GM18868 (cell line): Measurements from ENCODE around the gene PLCG1.
A peak's percentile ranks its signal among the peaks of the same experiment; 100 is the strongest.
"Not testable (repeated sequence)": the region's sequence is repeated elsewhere in the genome, so short reads cannot be mapped to it uniquely, and the experiment has no call there.

Experiments
- ATAC-seq: cut with Tn5 transposase; IDR thresholded peaks from one replicate; pipeline ENCODE4 v1.9.1; 2021; ENCODE audit warnings: mild to moderate bottlenecking, moderate library complexity; ENCODE audit not compliant: unreplicated experiment

Gene PLCG1

DNA sequence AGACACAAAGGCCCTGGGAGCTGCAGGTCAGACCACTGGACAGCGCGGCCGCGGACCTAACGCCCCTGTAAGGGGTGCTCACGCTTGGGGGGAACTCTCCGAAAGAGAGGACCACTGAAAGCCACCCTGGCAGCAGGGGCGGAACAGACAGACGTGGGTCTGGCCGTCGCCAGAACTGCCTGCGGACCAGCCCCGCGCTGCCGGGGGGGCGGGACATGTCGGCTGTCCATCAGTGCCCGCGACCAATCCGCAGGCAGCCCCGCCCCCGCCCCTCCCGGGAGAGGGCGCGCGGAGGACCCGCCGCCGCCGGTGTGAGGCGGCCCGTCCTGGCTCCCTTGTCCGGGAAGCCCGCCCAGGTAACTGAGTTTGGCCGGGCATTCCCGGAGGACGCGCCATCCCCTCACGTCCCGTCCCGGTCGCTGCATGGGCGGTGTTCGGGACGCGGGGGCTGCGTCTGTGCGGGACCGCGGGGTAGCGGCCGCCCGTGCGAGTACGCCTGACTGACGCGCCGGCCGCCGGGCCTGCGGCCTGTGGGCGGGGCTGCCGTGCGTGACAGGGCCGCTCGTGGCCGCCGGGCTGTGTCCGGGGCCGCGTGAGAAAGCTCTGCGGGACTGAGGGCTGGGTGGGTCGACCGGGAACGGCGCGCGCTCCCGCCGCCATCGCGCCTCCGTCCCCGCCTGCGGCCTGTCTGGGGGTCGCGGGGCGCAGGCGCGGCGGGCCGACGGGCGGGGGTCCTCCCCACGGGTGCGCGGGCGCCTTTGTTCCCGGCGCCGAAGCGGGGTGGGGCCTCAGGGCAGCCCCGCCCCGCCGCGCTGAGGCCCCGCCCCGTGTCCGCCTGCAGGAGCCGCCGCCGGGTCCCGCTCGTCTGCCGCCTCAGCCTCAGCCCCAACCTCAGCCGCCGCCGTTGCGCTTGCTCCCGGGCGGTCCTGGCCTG lies at the start of gene PLCG1:
TSS of gene PLCG1 (plus strand) at position 864 of the 934 bp plus-strand sequence. CDS start 99 bp downstream, outside the sequence.
- peak; percentile 49 for ATAC-seq

DNA sequence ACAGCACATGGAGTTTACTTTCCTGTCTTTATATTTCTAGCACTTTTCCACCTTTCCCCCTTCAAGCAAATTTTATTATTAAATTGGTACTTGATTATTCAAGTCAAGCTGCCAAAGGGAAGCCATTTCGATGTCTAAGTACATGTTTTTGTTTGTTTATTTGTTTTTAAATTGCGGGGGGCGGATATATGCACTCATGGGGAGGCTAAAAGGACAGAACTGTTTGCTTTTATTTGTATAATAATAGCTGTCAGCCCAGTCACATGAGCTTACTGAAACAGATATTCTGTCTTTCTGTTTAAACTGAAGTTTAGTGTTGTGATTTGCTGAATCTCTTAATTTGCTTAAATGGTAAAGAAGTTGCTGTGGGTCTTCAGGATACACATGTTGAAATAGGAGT lies 49.6 kb upstream of the PLCG1 start:
- ATAC-seq = no peak

DNA sequence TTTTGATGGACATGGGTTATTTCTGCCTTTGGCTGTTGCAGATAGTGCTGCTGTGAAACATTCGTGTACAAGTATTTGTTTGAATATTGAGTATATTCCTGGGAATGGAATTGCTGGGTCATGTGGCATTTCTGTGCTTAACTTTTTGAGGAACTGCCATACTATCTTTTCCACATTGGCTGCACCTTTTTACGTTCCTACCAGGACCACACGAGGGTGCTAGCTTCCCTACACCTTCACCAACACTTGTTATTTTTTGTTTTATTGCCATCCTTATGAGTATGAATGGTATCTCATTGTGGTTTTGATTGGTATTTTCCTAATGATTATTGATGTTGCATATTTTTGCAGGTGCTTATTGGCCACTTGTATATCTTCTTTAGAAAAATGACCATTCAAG lies 47.8 kb upstream of the PLCG1 start:
- ATAC-seq = no peak

DNA sequence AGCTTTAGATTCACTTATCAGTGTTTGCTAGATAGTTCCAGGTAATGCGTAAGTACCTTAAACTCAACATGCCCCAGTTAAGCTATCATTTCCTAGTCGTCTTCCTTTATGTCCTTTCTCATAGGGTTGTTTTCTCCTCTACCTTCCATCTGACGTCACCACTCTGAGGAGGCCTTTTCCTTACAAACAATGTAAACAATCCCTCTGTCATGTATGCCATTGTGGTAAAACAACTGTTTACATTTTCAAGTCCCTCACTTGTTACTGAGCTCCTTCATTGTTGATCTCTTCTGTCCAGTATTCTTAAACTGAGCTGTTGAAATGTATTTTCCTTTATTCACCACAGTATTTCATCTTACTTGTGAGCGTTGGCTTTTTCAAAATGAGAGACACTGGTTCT lies 45.4 kb upstream of the PLCG1 start:
- ATAC-seq = no peak

DNA sequence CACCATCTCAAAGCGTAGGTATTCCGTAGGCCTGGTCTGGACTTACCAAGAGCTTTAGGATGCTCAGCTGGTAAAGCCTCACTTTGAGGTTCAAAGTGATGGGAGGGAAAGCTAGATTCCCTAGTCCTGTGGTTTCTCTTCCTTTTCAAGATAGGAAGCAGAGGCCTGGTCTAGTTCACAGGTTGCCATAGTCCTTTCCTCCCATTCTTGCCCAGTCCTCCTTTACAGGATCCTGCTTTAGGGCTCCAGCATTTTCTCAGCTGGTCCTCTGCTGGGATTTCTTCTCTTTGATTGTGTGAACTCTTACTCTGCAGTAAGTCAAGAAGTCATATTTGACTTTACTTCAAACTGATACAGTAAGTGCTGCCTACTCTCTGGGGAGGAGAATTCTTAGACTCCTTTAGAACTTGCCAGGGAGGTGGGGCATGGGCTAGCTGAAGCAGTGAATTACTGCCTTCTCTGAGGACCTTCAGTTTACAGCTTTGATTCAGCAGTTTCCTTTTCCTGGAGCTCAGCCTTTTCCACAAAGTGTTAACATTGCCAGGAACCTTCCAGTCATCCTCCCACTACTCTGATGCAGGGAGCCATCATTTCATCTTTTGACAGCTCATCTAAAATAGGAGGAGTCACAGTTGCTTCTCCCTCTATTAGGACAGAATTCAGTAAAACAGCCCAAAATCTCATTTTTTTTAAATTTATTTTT lies 42.8 kb upstream of the PLCG1 start:
- ATAC-seq = no peak

DNA sequence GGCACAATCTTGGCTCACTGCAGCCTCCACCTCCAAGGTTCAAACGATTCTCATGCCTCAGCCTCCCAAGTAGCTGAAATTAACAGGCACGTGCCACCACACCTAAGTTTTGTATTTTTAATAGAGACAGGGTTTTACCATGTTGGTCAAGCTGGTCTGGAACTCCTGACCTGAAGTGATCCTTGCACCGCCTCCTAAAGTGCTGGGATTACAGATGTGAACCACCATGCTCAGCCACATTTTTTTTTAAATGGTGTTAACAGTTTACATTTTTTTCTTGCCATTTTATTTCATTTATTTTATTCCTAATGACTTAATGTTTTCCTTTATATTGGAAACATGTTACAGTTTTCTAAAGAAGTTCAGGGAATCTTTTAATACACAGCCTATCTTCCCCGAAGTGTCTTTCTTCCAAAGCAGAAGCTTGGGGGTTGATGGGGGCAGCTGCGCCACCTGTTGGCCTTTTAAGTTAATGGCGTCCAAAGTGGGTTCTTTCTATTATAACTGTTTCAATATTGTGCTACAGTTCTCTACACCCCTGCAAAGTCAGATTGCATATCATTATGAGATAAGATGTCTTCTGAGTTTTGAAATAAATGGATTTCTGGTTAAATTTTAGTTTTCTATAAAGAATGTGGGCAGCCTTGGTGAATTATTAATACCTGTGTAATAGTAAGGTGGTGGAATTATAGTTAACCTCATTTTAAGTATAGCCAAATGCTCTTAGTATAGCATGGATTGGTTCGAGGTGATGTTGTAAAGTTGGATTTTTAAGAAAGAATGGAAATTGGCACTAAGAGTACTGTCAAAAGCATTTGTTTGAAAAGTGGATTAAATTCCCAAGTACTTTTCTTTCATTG lies 42.0 kb upstream of the PLCG1 start:
- peak; percentile 47 for ATAC-seq

DNA sequence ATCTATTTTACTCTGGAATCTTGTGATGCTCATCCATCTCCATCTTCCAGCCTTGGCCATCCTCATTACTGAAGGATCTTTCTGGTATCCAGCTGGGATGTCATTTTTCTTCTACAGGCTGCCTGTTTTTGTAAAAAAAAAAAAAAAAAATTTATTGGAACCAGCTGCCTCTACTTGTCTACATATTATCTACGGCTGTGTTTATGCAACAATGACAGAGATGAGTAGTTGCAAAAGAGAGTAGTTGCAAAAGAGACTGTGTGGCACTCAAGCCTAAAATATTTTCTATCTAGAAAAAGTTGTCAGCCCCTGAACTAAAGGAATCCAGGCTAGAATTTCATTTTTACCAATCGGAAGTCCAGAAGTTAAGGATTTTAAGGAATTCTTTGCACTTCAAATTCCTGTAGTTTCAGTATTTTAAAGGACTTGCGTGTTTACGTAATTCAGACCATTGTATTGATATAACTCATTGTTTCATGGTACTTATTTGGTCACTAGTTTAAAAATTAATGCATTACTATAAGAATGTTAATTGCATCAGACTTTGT lies 38.6 kb upstream of the PLCG1 start:
- no peak for ATAC-seq

DNA sequence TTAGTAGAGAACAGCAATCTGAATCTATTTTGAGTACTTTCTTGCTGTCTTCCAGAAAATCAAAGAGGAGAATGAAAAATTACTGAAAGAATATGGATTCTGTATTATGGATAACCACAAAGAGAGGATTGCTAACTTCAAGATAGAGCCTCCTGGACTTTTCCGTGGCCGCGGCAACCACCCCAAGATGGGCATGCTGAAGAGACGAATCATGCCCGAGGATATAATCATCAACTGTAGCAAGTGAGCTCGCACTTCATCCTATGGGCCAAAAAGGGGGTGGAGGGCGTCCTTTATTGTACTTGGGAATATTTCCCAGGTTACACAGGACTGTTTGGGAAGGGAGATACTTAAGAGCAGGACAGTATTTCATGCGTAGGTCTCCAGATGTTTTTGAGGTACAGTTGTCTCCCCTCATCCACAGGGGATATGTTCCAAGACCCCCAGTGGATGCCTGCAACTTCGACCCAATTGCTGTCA lies 37.3 kb upstream of the PLCG1 start:
- no peak for ATAC-seq

DNA sequence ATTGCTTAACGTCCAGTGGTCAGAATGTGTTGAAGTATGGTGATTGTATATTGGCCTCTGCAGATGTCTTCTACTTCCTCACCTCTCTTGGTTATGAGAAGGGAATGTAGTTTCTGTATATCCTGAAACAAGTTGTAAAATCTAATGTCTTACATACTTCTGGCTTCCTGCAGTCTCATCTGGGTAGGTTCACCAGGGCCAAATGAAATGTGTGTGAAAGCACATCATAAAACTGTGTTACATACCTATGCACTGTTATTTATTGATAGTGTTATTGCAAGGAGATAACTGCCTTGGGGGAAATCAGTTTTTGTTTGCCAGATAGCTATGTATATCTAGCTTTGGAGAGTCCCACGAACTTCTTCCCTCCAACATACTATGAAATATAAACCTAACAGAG lies 35.7 kb upstream of the PLCG1 start:
- no peak for ATAC-seq

DNA sequence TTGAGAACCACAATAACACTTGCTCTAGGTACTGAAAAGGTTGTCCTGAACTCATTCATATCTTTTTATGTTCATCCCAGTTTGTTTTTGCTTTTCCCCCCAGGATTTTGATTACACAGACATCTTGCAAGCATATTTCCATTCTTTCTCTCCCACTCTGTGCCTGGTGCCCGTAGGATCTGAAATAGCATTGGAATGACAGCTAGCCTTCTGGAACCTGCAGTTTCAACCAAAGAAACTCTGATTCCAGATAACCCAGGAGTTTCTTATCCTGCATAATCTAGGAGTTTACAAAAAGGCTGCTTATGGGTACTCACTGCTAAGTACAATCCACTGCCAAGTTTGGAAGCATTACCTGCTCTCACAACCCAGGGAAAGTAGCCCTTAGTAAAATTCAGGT lies 28.8 kb upstream of the PLCG1 start:
- no peak for ATAC-seq

DNA sequence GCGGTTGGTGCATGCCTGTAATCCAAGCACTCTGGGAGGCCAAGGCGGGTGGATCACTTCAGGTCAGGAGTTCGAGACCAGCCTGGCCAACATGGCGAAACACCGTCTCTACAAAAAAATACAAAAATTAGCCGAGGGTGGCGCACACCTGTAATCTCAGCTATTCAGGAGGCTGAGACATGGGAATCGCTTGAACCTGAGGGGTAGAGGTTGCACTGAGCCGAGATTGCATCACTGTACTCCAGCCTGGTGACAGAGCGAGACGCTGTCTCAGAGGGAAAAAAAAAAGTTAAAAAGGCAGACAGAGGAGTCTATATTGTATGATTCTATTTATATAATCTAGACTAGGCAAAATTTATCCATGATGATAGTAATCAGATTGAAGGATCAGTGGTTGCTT lies 27.3 kb upstream of the PLCG1 start:
- ATAC-seq = no peak

DNA sequence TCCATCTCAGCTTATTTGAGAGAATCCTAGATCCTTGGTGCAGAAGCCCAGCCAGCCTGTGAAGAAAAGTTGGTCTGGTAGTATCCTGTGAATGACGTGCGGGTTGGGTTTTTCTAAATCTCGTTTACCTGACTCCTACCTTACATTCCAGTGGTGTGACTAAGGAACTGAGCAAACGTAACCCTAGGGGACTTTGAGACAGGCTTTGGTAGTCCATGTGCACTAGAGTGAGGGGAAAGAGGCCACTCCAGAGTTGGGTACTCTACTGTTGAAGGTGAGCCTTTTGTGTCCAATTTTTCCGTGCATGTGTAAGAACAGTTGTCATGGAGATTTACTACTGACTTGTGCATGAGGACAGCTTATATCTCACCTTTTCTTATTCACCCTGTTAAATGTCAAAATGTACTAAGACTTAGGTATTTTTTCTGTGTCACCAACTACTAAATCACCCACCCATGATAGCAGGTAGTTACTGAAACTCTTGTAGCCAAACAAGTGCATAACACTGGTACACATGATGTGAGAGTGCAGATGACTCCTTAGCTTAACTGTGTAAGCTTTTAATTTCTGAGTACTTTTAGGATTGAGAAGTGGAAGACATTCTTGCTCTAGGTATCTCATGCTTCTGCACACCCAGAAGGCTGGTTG lies 26.3 kb upstream of the PLCG1 start:
- ATAC-seq = peak; percentile 51

DNA sequence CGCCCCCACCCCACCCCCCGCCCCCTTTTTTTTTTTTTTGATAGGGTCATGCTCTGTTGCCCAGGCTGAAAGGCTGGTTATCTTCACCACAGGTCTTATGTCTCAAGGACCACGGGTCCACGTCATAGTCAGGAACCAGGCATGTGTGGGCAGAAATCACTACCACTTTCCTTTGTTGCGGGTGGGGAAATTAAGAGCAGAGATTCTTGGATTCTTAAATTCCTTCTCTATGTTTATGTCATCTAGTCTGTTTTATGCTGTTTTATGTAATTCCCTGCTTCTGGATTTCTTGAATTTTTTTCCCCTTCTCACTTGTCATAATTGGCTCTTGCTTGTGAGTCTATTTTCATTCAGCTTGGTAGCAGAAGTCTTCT lies 25.8 kb upstream of the PLCG1 start:
- ATAC-seq = peak; percentile 73

DNA sequence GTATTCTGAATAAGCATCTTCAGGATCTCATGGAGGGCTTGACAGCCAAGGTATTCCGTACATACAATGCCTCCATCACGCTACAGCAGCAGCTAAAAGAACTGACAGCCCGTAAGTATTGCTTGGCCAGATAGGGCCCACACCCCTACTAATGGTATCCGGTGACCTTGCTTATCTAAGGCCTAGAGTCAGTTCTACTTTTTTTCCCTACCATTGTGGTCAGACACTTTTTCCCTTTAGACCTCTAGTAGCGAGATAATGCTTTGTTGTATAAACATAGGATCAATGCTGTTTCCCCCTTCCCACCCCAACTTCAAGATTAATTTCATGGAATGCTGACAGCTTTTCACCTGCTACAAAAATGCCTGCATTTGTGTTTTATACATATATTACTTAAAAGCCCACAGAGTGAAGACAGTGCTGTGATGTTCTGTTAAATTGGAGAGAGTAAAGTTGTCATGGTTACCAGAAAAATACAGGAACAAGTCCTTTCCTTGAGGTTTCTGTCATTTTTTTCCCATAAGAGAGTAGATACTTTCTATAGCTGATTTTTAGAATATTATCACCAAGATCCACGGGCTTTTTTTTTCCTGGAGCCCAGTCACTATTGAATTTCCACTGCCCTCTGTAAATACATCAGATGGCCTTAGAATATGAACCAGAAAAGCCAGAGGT lies 20.9 kb upstream of the PLCG1 start:
- no peak for ATAC-seq

DNA sequence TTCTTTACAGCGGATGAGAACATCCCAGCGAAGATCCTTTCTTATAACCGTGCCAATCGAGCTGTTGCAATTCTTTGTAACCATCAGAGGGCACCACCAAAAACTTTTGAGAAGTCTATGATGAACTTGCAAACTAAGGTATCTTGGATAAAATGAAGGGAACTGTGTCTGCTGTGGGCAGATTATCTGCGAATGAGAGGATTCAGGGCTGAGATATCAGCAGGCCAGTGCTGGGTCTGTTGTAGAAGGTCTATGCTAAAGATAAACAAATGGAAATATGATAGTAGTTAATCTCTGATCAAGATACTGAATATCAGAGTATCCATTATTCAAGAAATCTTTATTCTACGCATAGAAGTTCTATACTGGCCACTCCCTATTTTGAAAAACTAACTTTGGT lies 19.2 kb upstream of the PLCG1 start:
- not testable (repeated sequence) for ATAC-seq

DNA sequence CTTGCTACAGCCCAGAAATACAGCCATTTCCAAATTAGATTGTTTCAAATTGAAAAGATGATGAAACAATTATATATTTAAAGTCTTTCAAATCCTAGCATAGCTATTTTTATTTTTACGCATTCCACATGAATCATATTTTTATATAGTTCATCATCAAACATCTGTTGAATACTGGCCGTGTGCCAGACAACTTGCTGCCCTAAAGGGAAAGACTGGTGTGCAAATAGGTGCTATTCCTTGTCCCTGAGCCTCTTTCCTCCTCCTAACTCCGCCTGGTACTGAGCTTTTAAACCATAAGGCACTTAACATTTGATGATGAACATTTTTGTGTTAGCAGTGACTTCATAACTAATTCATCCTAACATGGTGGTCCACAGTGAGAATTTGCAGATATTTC lies 18.7 kb upstream of the PLCG1 start:
- no peak for ATAC-seq

DNA sequence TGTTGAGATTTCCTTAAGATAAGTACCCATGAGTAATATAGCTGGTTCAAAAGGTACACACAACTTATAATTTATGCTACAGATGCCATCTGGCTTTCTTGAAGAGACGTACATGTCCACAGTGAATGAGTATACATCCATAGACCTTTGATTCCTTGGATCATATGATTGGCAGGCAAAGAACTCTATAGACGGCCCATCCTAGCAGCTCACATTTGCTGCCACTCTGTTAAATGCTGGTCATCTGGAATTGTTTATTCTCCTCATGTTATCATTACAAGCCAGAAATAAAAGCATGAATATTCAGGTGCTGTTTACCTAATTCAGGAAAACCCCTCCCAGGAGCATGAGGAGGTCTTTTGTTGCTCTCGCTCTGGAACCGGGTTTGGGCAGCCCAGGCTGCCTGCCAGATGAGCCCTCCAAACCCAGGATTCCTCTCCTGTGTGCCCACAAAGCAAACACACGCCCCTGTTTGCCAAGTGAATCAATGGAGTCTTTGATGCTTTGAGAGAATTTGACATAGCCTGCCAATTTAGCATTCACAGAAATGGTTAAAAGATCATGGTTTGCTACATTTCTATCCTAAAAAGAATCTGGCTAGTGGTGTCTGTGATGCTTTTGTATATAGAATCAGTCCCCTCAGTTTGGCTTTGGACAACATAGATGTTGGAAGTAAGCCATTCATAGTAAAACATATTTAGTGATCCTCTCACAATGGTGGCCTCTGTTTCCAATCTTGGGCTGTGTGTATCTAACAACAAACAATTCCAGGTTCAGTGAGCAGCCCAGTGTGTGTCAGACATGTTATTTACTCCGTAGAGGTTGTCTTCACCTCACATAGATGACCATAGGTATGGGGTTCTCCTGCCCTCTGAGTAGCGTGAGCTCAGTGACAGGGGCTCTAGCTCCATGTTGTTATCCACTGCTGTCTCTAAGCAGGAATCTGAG lies 17.5 kb upstream of the PLCG1 start:
- no peak for ATAC-seq

DNA sequence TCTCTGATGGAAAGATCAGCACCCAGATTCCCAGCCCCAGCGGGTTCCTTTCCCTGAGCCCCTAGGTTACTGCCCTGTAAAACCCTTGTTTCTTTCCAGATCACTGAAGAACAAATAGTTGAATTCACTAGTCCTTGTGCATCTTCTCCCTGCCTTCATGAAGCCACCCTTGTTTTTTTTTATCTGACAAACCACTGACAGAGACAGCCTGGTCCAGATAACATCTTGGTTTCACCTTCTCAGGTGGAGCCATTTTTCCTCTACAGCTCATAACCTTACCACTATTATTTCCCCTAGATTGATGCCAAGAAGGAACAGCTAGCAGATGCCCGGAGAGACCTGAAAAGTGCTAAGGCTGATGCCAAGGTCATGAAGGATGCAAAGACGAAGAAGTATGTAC lies 15.9 kb upstream of the PLCG1 start:
- no peak for ATAC-seq

DNA sequence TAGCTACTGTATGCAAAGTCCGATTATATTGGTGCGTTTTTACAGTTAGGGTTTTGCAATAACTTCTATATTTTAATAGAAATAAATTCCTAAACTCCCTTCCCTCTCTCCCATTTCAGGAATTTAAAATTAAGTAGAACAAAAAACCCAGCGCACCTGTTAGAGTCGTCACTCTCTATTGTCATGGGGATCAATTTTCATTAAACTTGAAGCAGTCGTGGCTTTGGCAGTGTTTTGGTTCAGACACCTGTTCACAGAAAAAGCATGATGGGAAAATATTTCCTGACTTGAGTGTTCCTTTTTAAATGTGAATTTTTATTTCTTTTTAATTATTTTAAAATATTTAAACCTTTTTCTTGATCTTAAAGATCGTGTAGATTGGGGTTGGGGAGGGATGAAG lies 13.7 kb upstream of the PLCG1 start:
- no peak for ATAC-seq
